ENCODE results near the gene ACTR3C. TPM values are rescaled to one million over a fixed set of nuclear protein-coding genes. Genes with fewer than 3 reads are reported as not detected.
"Not testable (repeated sequence)": the region's sequence is repeated elsewhere in the genome, so short reads cannot be mapped to it uniquely, and the experiment has no call there.

ACTR3C gene
- total RNA-seq, 1 experiment from 2014 or later = 2.2 TPM

- not testable (repeated sequence) for H3K79me2 ChIP-seq (ENCODE audit: insufficient read depth, low read length); H2BK12ac ChIP-seq (ENCODE audit: insufficient read length, low read depth, low read length); H3K4me1 Mint-ChIP-seq; H4K5ac ChIP-seq (ENCODE audit: insufficient read length, low read depth, low read length); H2BK120ac ChIP-seq (ENCODE audit: low read depth, low read length, poor library complexity, severe bottlenecking); H3K27ac Mint-ChIP-seq; H3K4ac ChIP-seq (ENCODE audit: low read depth, low read length); H2BK5ac ChIP-seq (ENCODE audit: insufficient read length, low read length); H3K9me3 Mint-ChIP-seq; H3K4me1 ChIP-seq (ENCODE audit: insufficient read depth, low read length); DNase-seq; H2BK20ac ChIP-seq (ENCODE audit: low read depth, low read length, poor library complexity, severe bottlenecking); H3K9me3 ChIP-seq (ENCODE audit: control insufficient read depth, low read depth, low read length); H2AFZ ChIP-seq (ENCODE audit: low read length); H3K4me3 Mint-ChIP-seq; H3T11ph ChIP-seq (ENCODE audit: low read length); H3K9ac ChIP-seq (ENCODE audit: extremely low read depth, insufficient read length, low read length); H4K20me1 ChIP-seq (ENCODE audit: control insufficient read depth, insufficient read depth, insufficient read length); H3K56ac ChIP-seq (ENCODE audit: insufficient read length, low read depth, low read length); H4K91ac ChIP-seq (ENCODE audit: insufficient read length, low read depth, low read length); H3K18ac ChIP-seq (ENCODE audit: insufficient read length, low read depth, low read length); H3K27ac ChIP-seq (ENCODE audit: insufficient read length, low read depth, low read length); H3K4me2 ChIP-seq (ENCODE audit: insufficient read depth, insufficient read length, low read length); H3K27me3 Mint-ChIP-seq (ENCODE audit: low read depth); H4K8ac ChIP-seq (replicated peaks; ENCODE audit: insufficient read length, low read depth, low read length); H3K79me1 ChIP-seq (ENCODE audit: insufficient read depth, low read depth, low read length, poor library complexity, severe bottlenecking); H3K14ac ChIP-seq (ENCODE audit: insufficient read depth, low read length); H3K36me3 Mint-ChIP-seq (ENCODE audit: insufficient read depth in 1 of 3, low read depth in 3 of 3); H3K27me3 ChIP-seq (ENCODE audit: insufficient read depth, low read length); H2BK15ac ChIP-seq (ENCODE audit: low read depth, low read length); H2AK5ac ChIP-seq (ENCODE audit: insufficient read length, low read length); H3K23me2 ChIP-seq (ENCODE audit: insufficient read length, low read depth, low read length, poor library complexity, severe bottlenecking); H3K23ac ChIP-seq (ENCODE audit: insufficient read length, low read depth, low read length)
- no CpG with 5 or more reads among the region's 2 CpGs for WGBS (ENCODE audit: extremely low coverage, insufficient read length, low lambda C conversion rate)
These were observed 80.4 kb downstream of the ACTR3C start for GRCh38 chr7:150242935-150243334.

DNA sequence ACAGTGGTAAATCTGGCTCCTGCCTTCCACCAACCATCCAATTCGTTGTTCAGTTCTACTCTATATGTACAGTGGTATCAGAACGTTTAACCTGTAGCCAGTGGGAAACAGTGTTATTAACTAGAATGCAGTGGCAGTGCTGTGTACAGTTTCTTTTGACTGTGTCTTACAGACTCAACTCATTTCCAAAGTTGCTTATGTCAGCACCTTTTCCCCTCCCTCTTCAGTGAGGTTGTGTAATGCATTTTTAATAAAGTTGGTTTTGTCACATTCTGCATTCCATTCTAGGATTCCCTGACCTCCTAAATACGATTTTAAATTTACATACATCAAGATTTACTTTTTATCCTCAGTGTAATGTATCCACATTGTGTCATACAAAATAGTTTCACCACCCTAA lies 97.9 kb downstream of the ACTR3C start:
- H3K79me2 ChIP-seq (ENCODE audit: insufficient read depth, low read length); H4K5ac ChIP-seq (ENCODE audit: insufficient read length, low read depth, low read length); H3K27me3 ChIP-seq (ENCODE audit: insufficient read depth, low read length); H3K4me3 Mint-ChIP-seq; H3K27ac ChIP-seq (ENCODE audit: insufficient read length, low read depth, low read length); H3T11ph ChIP-seq (ENCODE audit: low read length); H3K36me3 Mint-ChIP-seq (ENCODE audit: insufficient read depth in 1 of 3, low read depth in 3 of 3); H2BK5ac ChIP-seq (ENCODE audit: insufficient read length, low read length); H4K20me1 ChIP-seq (ENCODE audit: control insufficient read depth, insufficient read depth, insufficient read length); H4K91ac ChIP-seq (ENCODE audit: insufficient read length, low read depth, low read length); H3K23ac ChIP-seq (ENCODE audit: insufficient read length, low read depth, low read length); H2AK5ac ChIP-seq (ENCODE audit: insufficient read length, low read length); H2BK15ac ChIP-seq (ENCODE audit: low read depth, low read length); H3K9ac ChIP-seq (ENCODE audit: extremely low read depth, insufficient read length, low read length); H3K9me3 Mint-ChIP-seq; H3K4me1 ChIP-seq (ENCODE audit: insufficient read depth, low read length); H2BK120ac ChIP-seq (ENCODE audit: low read depth, low read length, poor library complexity, severe bottlenecking); H3K9me3 ChIP-seq (ENCODE audit: control insufficient read depth, low read depth, low read length); H3K27ac Mint-ChIP-seq; H3K14ac ChIP-seq (ENCODE audit: insufficient read depth, low read length); H2AFZ ChIP-seq (ENCODE audit: low read length); H3K4ac ChIP-seq (ENCODE audit: low read depth, low read length); H3K79me1 ChIP-seq (ENCODE audit: insufficient read depth, low read depth, low read length, poor library complexity, severe bottlenecking); H3K56ac ChIP-seq (ENCODE audit: insufficient read length, low read depth, low read length); H3K23me2 ChIP-seq (ENCODE audit: insufficient read length, low read depth, low read length, poor library complexity, severe bottlenecking); H2BK12ac ChIP-seq (ENCODE audit: insufficient read length, low read depth, low read length); DNase-seq; H3K4me2 ChIP-seq (ENCODE audit: insufficient read depth, insufficient read length, low read length); H3K18ac ChIP-seq (ENCODE audit: insufficient read length, low read depth, low read length); H4K8ac ChIP-seq (replicated peaks; ENCODE audit: insufficient read length, low read depth, low read length); H3K4me1 Mint-ChIP-seq; H2BK20ac ChIP-seq (ENCODE audit: low read depth, low read length, poor library complexity, severe bottlenecking): not testable (repeated sequence)
- H3K27me3 Mint-ChIP-seq (ENCODE audit: low read depth) = peaks cover 60% of the 10 kb centered on the region
- WGBS (ENCODE audit: extremely low coverage, insufficient read length, low lambda C conversion rate) = no CpG with 5 or more reads among the region's 3 CpGs

All from H9 (cell line).